ENCODE measurements around the gene SVIL. TPM values are rescaled to one million over a fixed set of nuclear protein-coding genes. Genes with fewer than 3 reads are reported as not detected.
"Not testable (repeated sequence)": the region's sequence is repeated elsewhere in the genome, so short reads cannot be mapped to it uniquely, and the experiment has no call there.

Gene SVIL
- total and polyA plus RNA-seq, 2 of the 13 experiments (the other 11 are each of a cell fraction or from before 2014, with no cell fraction given): 3.9 to 12.1 TPM

DNA sequence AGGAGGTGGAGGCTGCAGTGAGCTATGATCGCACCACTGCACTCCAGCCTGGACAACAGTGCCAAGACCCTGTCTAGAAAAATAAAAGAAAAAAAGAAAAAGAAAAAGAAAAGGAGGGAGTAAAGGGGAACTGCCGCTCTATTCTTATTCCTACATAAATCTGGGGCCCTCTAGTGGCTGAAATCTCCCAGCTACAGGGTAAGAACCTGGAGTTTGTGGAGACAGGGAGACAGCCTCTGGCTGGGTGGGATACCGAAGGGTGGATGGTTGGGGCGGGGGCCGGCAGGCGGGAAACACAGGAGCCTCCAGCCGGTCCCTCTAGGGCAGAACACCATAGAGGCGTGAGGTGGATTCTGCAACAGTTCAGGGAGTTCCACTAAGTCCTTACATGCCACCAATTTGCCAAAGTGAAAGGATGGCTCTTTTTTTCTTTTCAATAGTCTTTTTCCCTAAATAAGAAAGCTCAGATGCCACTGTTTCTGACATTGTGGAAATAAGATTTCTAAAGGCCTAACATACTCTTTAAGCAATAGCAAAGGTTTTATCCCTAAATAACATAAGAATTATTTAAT lies 117.3 kb downstream of the SVIL start:
- Histone ChIP-seq H3K27me3 (ENCODE audit: control insufficient read depth in 1 of 2, insufficient read depth in 2 of 2, low read length in 2 of 2) (no peaks in the 10 kb centered on the region), H3K9ac (ENCODE audit: insufficient read depth, low read depth, low read length) (no peak overlapping the region), H3K27ac (ENCODE audit: extremely low read length, insufficient read depth, low read length) (no peak overlapping the region), H2AFZ (ENCODE audit: low read length) (no peak overlapping the region), H3K36me3 (replicated peaks in 1 of 2; ENCODE audit: control insufficient read depth in 1 of 2, insufficient read depth in 2 of 2, low read length in 2 of 2) (peaks cover 5 to 15% of the 10 kb centered on the region in 2 experiments; a peak in 4 of 5 replicates), H3K79me2 (ENCODE audit: insufficient read depth, low read length) (no peaks in the 10 kb centered on the region), H3K4me2 (ENCODE audit: low read depth, low read length) (no peak overlapping the region), H4K20me1 (ENCODE audit: insufficient read depth, low read length) (no peaks in the 10 kb centered on the region), H3K4me1 (ENCODE audit: insufficient read depth, low read length) (peaks cover 9% of the 10 kb centered on the region), H3K4me3 (replicated peaks in 1 of 3; ENCODE audit: insufficient read depth in 1 of 3, low read depth in 2 of 3, low read length in 3 of 3) (no peak overlapping the region), H3K9me3 (ENCODE audit: low read length) (no peaks in the 10 kb centered on the region)
- WGBS (ENCODE audit: low lambda C conversion rate): 63% methylated on average over 8 of the region's 8 CpGs
- ATAC-seq (peak; percentile 92), DNase-seq (ENCODE audit: low spot score) (peak; percentile 43), FAIRE-seq (no peak)
- intact Hi-C loops (cut with micrococcal nuclease; ENCODE audit: unreplicated experiment): loop anchor here (5.0 kb wide), 1 partner anchor 75 kb away; no protein-coding TSS in a partner anchor
- ChIA-PET POLR2A (no interaction called here), CTCF (ENCODE audit: low intra/inter-chr PET ratio, low total read pairs) (no interaction called here)
- TF ChIP-seq, protein P1, sequence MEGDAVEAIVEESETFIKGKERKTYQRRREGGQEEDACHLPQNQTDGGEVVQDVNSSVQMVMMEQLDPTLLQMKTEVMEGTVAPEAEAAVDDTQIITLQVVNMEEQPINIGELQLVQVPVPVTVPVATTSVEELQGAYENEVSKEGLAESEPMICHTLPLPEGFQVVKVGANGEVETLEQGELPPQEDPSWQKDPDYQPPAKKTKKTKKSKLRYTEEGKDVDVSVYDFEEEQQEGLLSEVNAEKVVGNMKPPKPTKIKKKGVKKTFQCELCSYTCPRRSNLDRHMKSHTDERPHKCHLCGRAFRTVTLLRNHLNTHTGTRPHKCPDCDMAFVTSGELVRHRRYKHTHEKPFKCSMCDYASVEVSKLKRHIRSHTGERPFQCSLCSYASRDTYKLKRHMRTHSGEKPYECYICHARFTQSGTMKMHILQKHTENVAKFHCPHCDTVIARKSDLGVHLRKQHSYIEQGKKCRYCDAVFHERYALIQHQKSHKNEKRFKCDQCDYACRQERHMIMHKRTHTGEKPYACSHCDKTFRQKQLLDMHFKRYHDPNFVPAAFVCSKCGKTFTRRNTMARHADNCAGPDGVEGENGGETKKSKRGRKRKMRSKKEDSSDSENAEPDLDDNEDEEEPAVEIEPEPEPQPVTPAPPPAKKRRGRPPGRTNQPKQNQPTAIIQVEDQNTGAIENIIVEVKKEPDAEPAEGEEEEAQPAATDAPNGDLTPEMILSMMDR (CRISPR knock-in tag; IDR thresholded peaks at IDR 0.05): peak; percentile 57
- no peak for TF ChIP-seq ZNF326 (CRISPR knock-in tag; IDR thresholded peaks at IDR 0.05; ENCODE audit: borderline replicate concordance)
- peak; percentile 16; the same call in 1 of the 2 replicates for TF ChIP-seq STAG1 (CRISPR knock-in tag; IDR thresholded peaks at IDR 0.05)
- BruUV-seq (replicated peaks): no TSS peak
- in situ Hi-C loops (cut with HindIII; ENCODE audit: extremely low pct_ligation_motif_present, low pct_unique_long_range_greater_than_20kb): no loop called here

DNA sequence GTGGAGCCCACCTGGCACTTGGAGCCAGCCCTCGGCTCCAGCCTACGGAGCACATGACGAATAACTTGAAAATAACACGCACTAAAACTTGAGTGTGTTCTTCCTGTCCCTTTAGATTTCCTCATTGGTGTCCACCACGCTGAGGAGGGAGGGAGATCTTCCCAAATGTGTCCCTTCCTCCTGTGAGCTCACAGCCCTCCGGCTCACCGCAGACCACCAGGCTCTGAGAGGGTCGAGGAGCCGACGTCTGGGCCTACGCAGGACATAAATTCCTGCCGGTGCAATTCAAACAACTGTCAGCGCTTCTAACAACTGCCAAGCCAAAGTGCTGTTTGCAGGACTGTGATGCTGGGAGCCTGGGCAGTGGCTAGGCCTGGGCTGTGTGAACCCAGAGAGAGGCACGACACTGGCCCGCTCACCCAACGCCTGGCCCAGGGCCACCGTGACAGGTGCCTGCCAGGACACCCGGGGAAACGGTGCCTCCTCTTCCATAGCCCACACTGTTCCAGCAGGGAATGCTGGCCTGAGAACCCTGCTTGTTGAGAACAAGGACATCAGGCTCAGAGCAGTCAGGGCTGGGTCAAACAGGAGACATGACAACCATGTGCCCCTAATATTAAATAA lies 118.3 kb downstream of the SVIL start:
- POLR2A ChIA-PET; CTCF ChIA-PET (ENCODE audit: low intra/inter-chr PET ratio, low total read pairs); FAIRE-seq: not testable (repeated sequence)

More for the DNA sequence above, 118.3 kb downstream of the SVIL start:
- H3K36me3 ChIP-seq (replicated peaks in 1 of 2; ENCODE audit: control insufficient read depth in 1 of 2, insufficient read depth in 2 of 2, low read length in 2 of 2): peaks cover 2 to 15% of the 10 kb centered on the region in 2 experiments; a peak in 4 of 5 replicates
- intact Hi-C loops (cut with micrococcal nuclease; ENCODE audit: unreplicated experiment): loop anchor here (5.0 kb wide), 1 partner anchor 76 kb away; no protein-coding TSS in a partner anchor
- H3K4me3 ChIP-seq (replicated peaks in 1 of 3; ENCODE audit: insufficient read depth in 1 of 3, low read depth in 2 of 3, low read length in 3 of 3); H3K79me2 ChIP-seq (ENCODE audit: insufficient read depth, low read length); ATAC-seq; in situ Hi-C loops (cut with HindIII; ENCODE audit: extremely low pct_ligation_motif_present, low pct_unique_long_range_greater_than_20kb); H3K4me2 ChIP-seq (ENCODE audit: low read depth, low read length); H3K27me3 ChIP-seq (ENCODE audit: control insufficient read depth in 1 of 2, insufficient read depth in 2 of 2, low read length in 2 of 2); H3K4me1 ChIP-seq (ENCODE audit: insufficient read depth, low read length); H3K9me3 ChIP-seq (ENCODE audit: low read length); H2AFZ ChIP-seq (ENCODE audit: low read length); H3K27ac ChIP-seq (ENCODE audit: extremely low read length, insufficient read depth, low read length); H3K9ac ChIP-seq (ENCODE audit: insufficient read depth, low read depth, low read length); DNase-seq (ENCODE audit: low spot score); H4K20me1 ChIP-seq (ENCODE audit: insufficient read depth, low read length); BruUV-seq (replicated peaks): not testable (repeated sequence)
- 92% methylated on average over 18 of the region's 19 CpGs for WGBS (ENCODE audit: low lambda C conversion rate)
